ENCODE data around the gene COPA.

DNA sequence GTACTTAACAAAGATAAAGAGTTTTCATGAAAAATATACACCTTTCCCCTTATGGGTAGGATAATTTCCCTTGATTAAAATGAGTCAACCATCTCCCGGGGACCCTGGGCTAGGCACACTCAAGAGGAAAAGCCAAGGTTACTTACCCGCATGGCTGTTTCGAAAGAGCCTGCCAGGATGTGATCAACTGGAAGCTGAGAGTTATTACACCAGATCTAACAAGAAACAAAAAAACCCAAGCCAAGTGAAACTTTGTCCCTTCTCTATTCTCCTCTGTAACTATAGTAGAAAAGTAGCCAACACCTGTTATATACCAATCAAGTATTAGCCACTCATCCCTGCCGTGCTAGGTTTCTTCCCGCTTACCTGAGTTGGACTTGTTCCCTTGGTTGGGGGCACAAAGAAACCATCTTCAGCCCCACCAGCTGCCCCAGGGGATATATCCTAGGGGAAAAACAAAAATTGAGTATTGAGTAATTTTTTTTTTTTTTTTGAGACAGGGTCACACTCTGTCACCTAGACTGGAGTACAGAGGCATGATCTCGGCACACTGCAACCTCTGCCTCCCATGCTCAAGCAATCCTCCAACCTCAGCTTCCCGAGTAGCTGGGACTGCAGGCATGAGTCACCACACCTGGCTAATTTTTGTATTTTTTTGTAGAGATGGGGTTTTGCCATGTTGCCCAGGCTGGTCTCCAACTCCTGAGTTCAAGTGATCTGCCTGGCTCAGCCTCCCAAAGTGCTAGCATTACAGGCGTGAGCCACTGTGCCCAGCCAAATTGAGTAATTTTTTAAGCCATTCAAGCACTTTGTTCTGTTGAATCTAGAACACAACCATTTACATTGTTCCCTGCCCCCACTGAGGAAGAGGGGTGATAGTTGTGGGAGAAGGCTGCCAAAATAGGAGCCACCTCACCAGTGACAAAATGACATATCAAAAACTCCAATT is 49.8 kb downstream of the COPA start:
- TF ChIP-seq POLR2A (IDR thresholded peaks at IDR 0.05): no peak
- no peak for TF ChIP-seq CTCF (IDR thresholded peaks at IDR 0.05)
